Activated CD4-positive, alpha-beta T cell treated with anti-CD3 and anti-CD28 coated beads, Interleukin-2, Interleukin-6, amounts not matched to agents 100 ng/mL and 50 ng/mL, durations not matched to agents 16 hours and 8 hours (primary cell): ENCODE data around the gene TCAIM.
"Not testable (repeated sequence)": the region's sequence is repeated elsewhere in the genome, so short reads cannot be mapped to it uniquely, and the experiment has no call there.

Source experiments
- DNase-seq: peaks from one replicate; pipeline ENCODE4 v3.0.0-alpha.2; 2020

Gene TCAIM

GRCh38 chr3:44346590-44346989 lies 8.0 kb downstream of the TCAIM start:
- not testable (repeated sequence) for DNase-seq

- DNase-seq: no peak
These were observed 10.4 kb downstream of the TCAIM start for GRCh38 chr3:44348993-44349392.

DNA sequence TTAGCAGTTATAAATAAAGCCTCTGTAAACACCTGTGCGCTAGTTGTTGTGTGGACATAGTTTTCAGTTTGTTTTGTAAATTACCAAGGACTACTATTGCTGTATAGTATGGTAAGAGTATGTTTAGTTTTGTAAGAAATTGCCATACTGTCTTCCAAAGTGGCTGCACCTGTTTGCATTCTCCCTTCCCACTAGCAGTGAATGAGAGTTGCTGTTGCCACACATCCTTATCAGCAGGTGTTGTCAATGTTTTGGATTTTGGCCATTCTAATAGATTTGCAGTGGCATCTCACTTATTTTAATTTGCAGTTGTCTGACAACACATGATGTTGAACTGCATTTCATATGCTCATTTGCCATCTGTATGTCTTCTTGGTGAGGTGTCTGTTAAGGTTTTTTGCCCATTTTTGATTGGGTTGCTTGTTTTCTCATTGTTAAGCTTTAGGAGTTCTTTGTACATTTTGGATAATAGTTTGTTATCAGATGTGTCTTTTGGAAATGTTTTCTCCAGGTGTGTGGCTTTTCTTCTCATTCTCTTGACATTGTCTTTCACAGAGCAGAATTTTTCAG lies 14.9 kb downstream of the TCAIM start:
- no peak for DNase-seq

DNA sequence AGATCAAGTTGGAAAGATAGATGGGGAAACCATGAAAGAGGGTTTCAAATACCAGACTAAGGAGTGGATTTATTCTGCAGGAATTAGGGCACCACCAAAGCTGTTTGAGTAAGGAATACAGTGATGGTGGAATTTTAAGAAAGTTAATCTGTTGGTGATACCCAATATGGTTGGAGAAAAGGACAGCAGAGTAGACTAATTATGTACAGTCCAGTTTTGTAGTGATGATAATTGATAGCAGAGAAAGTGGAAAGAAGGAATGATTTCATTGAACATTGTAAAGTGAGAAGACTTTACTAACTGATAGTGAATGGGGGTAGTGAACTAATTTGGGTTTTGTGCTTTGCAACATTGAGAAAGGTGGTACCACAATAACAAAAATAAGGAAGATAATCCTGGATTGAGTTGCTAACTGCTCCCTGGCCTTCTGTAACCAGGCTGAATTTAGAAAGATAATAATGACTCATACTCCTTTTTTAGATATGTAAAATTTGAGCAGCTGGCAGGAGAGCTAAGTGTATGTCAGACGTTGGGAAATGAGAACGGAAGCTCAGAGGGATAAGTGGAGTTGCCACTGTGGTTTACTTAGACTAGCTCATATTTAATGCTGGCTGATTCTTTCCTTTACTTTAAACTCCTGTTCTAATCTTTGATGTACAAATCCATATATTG lies 16.9 kb downstream of the TCAIM start:
- no peak for DNase-seq

GRCh38 chr3:44359146-44359751 lies 20.7 kb downstream of the TCAIM start:
- DNase-seq: no peak

- DNase-seq: no peak
These were observed 25.0 kb downstream of the TCAIM start for GRCh38 chr3:44363591-44363990.

- DNase-seq: no peak
These were observed 27.4 kb downstream of the TCAIM start for GRCh38 chr3:44365952-44366351.

DNA sequence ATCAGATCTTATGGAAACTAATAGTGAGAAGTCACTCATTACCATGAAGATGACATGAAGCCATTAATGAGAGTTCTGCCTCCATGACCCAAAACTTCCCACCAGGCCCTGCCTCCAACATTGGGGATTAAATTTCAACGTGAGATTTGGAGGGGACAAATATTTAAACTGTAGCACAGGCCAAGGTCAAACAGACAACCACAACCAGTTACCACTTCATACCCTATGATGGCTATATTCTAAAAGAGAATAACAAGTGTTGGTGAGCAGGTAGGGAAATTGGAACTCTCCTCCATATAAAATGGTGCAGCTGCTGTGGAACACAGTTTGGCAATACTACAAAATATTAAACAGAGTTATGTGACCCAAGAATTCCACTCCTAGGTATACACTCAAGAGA lies 36.9 kb downstream of the TCAIM start:
- no peak for DNase-seq

GRCh38 chr3:44387404-44387803 lies 48.8 kb downstream of the TCAIM start:
- no peak for DNase-seq

- DNase-seq: no peak
These were observed 53.9 kb downstream of the TCAIM start for GRCh38 chr3:44392489-44392888.

- DNase-seq: no peak
These were observed 57.1 kb downstream of the TCAIM start for GRCh38 chr3:44395714-44396113.

DNA sequence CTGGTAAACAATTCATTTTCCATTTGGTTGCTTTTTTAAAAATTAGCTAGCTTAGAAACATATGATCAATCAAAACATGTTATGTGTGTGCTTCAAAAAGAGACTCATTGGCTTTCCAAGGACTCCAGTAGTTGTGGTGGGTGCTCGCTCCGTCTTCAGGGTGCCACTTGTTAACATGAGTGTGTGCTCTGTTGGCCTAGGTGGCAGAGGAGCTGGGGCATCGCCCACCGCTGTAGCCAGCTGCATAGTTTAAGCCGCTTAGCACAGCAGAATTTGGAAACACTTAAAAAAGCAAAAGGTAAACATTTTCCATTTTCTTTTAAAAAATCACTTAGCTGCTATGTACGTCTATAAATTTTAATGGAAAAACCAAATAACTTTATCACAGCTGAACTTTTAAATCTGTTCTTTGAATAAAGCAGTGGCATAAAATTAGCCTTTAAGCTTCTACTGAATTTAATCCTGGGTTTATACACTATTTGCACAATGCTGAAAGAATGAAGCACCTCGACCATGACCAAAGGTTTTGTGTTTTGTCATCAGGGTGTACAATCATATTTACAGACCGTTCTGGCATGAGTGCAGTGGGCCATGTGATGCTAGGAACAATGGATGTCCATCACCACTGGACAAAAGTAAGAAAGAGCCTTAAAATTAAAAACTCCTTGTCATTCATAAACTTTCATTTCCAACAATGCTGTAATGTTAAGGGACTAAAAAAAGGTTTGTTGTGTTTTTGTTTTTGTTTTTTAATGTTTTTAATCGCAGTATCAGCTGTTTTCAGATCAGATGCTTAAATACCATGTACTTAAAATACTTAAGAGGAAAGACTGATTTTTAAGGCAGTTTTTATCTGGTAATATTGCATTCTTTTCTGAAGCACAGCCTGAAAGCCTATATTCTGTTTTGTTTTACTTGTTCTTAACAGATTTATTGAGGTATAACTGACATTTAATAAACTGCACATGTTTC lies 57.9 kb downstream of the TCAIM start:
- no peak for DNase-seq

GRCh38 chr3:44398271-44398670 lies 59.7 kb downstream of the TCAIM start:
- not testable (repeated sequence) for DNase-seq

GRCh38 chr3:44398853-44399252 lies 60.3 kb downstream of the TCAIM start:
- no peak for DNase-seq

DNA sequence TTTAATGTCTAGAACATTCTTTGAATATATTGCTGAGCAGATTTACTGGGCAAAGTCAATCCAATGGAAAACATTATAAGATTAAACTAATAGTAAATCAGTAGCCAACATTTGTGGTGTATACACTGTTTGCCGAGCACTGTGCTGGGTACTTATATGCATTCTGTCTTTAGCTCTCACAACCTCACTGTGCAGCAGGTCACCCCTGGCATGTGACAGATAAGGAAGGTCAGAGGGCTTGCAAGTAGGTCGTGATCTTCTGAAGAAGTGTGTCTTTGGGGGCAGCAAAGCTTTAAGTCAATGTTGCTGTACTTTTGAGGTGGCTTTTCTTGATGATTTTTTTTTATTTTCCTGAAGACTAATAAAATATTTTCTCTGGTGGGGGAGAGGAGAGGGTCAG lies 62.2 kb downstream of the TCAIM start:
- DNase-seq: no peak

DNA sequence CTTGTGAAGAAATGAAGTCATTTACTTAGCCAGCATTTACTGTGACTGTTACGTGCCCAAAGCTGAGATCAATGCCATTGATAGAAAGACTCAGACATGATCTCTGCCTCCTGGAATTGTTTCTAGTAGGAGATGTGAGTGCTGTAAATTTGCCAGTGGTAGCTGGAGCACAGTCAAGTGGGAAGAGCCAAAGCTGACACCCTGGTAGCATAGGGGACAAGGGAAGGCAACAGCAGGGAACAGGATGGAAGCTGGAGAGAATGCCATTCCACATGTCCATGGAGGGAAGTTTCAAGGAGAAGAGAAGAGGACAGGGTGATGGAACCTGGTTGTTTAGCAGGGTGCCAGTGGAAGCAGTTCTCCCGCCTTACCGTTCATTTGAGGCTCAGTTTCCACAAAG lies 64.0 kb downstream of the TCAIM start:
- DNase-seq: no peak

DNA sequence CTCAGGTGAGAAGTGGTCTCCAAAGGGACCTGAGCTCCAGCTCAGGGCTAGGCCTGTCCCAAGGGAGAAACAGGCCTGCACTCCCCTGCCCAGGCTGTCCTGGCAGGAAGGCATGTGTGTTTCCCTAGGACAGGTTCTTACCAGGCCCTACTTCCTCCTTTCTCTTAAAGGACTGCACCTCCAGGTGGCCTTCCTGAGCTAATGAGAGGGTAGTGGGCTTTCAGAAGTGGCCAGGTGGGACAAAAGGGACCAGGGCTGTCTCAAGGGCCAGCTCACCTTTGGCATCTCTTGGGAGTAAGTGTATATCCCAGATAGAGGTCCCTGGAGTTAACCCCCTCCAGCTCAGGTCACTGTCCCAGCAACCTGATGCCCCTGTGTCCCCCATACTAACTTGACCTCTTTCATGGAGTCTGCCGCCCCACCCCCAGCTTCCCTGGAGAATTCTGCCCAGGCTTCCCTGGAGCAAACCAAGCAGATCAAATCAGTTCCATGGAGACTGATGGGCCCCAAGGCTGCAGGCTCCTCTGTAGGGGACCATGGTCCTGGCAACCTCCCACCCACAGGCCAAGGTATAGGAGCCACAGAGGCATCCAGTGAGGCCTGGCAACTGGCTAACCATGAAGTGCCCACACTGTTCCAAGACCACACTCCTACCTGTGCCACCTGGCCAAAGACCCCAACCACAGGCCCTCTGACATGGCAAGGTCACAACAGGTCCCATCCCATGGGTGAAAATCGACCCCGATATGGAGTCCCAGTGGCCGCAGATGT lies 71.3 kb downstream of the TCAIM start:
- DNase-seq: no peak

GRCh38 chr3:44411031-44411645 lies 72.6 kb downstream of the TCAIM start:
- no peak for DNase-seq

GRCh38 chr3:44412365-44412764 lies 73.8 kb downstream of the TCAIM start:
- DNase-seq: no peak

GRCh38 chr3:44414517-44415090 lies 76.0 kb downstream of the TCAIM start:
- DNase-seq: no peak

DNA sequence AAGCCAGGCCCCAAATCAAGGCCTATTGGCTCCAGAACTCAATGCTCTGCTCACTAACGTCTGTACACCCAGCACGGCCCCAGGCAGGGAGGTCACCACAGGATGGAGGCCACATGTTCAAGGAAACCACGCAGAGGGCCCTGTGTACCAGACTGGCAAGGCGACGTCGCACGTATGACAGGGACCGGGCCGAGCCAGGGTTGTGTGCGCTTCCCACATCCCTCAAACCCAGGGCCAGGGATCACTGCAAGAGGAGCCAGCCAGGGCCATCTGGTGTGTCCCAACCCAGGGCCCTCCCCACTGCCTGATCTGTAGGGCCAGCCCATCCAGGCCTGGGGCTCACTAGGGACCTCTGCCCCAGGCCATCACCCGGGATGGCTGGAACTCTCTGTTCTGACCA lies 76.9 kb downstream of the TCAIM start:
- no peak for DNase-seq
